ENCODE data around the gene PANK1. TPM values are rescaled to one million over a fixed set of nuclear protein-coding genes. Genes with fewer than 3 reads are reported as not detected.

Gene PANK1
- total and polyA plus RNA-seq, 2 of the 8 experiments (the other 6 are each of a cell fraction or from before 2014, with no cell fraction given) = 18.5 to 40.4 TPM

- TF ChIP-seq, protein P1, sequence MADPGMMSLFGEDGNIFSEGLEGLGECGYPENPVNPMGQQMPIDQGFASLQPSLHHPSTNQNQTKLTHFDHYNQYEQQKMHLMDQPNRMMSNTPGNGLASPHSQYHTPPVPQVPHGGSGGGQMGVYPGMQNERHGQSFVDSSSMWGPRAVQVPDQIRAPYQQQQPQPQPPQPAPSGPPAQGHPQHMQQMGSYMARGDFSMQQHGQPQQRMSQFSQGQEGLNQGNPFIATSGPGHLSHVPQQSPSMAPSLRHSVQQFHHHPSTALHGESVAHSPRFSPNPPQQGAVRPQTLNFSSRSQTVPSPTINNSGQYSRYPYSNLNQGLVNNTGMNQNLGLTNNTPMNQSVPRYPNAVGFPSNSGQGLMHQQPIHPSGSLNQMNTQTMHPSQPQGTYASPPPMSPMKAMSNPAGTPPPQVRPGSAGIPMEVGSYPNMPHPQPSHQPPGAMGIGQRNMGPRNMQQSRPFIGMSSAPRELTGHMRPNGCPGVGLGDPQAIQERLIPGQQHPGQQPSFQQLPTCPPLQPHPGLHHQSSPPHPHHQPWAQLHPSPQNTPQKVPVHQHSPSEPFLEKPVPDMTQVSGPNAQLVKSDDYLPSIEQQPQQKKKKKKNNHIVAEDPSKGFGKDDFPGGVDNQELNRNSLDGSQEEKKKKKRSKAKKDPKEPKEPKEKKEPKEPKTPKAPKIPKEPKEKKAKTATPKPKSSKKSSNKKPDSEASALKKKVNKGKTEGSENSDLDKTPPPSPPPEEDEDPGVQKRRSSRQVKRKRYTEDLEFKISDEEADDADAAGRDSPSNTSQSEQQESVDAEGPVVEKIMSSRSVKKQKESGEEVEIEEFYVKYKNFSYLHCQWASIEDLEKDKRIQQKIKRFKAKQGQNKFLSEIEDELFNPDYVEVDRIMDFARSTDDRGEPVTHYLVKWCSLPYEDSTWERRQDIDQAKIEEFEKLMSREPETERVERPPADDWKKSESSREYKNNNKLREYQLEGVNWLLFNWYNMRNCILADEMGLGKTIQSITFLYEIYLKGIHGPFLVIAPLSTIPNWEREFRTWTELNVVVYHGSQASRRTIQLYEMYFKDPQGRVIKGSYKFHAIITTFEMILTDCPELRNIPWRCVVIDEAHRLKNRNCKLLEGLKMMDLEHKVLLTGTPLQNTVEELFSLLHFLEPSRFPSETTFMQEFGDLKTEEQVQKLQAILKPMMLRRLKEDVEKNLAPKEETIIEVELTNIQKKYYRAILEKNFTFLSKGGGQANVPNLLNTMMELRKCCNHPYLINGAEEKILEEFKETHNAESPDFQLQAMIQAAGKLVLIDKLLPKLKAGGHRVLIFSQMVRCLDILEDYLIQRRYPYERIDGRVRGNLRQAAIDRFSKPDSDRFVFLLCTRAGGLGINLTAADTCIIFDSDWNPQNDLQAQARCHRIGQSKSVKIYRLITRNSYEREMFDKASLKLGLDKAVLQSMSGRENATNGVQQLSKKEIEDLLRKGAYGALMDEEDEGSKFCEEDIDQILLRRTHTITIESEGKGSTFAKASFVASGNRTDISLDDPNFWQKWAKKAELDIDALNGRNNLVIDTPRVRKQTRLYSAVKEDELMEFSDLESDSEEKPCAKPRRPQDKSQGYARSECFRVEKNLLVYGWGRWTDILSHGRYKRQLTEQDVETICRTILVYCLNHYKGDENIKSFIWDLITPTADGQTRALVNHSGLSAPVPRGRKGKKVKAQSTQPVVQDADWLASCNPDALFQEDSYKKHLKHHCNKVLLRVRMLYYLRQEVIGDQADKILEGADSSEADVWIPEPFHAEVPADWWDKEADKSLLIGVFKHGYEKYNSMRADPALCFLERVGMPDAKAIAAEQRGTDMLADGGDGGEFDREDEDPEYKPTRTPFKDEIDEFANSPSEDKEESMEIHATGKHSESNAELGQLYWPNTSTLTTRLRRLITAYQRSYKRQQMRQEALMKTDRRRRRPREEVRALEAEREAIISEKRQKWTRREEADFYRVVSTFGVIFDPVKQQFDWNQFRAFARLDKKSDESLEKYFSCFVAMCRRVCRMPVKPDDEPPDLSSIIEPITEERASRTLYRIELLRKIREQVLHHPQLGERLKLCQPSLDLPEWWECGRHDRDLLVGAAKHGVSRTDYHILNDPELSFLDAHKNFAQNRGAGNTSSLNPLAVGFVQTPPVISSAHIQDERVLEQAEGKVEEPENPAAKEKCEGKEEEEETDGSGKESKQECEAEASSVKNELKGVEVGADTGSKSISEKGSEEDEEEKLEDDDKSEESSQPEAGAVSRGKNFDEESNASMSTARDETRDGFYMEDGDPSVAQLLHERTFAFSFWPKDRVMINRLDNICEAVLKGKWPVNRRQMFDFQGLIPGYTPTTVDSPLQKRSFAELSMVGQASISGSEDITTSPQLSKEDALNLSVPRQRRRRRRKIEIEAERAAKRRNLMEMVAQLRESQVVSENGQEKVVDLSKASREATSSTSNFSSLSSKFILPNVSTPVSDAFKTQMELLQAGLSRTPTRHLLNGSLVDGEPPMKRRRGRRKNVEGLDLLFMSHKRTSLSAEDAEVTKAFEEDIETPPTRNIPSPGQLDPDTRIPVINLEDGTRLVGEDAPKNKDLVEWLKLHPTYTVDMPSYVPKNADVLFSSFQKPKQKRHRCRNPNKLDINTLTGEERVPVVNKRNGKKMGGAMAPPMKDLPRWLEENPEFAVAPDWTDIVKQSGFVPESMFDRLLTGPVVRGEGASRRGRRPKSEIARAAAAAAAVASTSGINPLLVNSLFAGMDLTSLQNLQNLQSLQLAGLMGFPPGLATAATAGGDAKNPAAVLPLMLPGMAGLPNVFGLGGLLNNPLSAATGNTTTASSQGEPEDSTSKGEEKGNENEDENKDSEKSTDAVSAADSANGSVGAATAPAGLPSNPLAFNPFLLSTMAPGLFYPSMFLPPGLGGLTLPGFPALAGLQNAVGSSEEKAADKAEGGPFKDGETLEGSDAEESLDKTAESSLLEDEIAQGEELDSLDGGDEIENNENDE (IDR thresholded peaks at IDR 0.05; ENCODE audit: insufficient replicate concordance, low read length) = no peak
- TF ChIP-seq FOSL1 (IDR thresholded peaks at IDR 0.05; ENCODE audit: insufficient read depth, low read depth, low read length) = no peak
Measured at GRCh38 chr10:89670926-89671325, 25.9 kb upstream of the PANK1 start (continued).

All from H1 (cell line).